Natural killer cell (primary cell): ENCODE data around the gene PERCC1. TPM values are rescaled to one million over a fixed set of nuclear protein-coding genes. Genes with fewer than 3 reads are reported as not detected.
A peak's percentile ranks its signal among the peaks of the same experiment; 100 is the strongest.

Experiments
- ATAC-seq, 3 donors: fragments of 150-1000 bp in 2 of 3; fragments of 200-7000 bp in 1 of 3; cut with Tn5 transposase; 1 replicate in 1 of 3; 2 replicates in 2 of 3; pipeline ENCODE4 v1.10.0; 2021; ENCODE audit warnings: mild to moderate bottlenecking in 2 of 3, moderate library complexity in 2 of 3
- DNase-seq, 2 donors: peaks; one replicate each; pipeline versions ENCODE4 v3.0.0 to v3.0.0-alpha.2; 2013 to 2021; ENCODE audit warnings: mixed read lengths in 1 of 2
- H3K27ac ChIP-seq: one replicate; pipeline ENCODE4 v1.5.1; 2013; ENCODE audit warnings: mild to moderate bottlenecking, low read length
- H3K27me3 ChIP-seq: one replicate; pipeline ENCODE4 v1.6.1; 2013; ENCODE audit warnings: low read length; ENCODE audit not compliant: control insufficient read depth, insufficient read depth
- H3K36me3 ChIP-seq: one replicate; pipeline ENCODE4 v1.6.1; 2013; ENCODE audit warnings: low read length; ENCODE audit not compliant: control insufficient read depth, insufficient read depth
- H3K4me1 ChIP-seq: one replicate; pipeline ENCODE4 v1.6.1; 2013; ENCODE audit warnings: low read length; ENCODE audit not compliant: control insufficient read depth, insufficient read depth
- H3K4me3 ChIP-seq: one replicate; pipeline ENCODE4 v1.5.1; 2013; ENCODE audit warnings: low read length
- H3K9me3 ChIP-seq: one replicate; pipeline ENCODE4 v1.6.1; 2013; ENCODE audit warnings: low read length; ENCODE audit not compliant: control insufficient read depth, insufficient read depth
- H3K27ac Mint-ChIP-seq, 2 donors: one replicate each; pipeline ENCODE4 v1.8.0; 2022; ENCODE audit warnings: mild to moderate bottlenecking in 2 of 2, mixed read lengths in 2 of 2, moderate library complexity in 1 of 2
- H3K27me3 Mint-ChIP-seq, 2 donors: one replicate each; pipeline ENCODE4 v1.8.0; 2022; ENCODE audit warnings: low read depth in 2 of 2, mixed read lengths in 2 of 2
- H3K36me3 Mint-ChIP-seq: one replicate; pipeline ENCODE4 v1.8.0; 2022; ENCODE audit warnings: mixed read lengths
- H3K4me1 Mint-ChIP-seq, 2 donors: one replicate each; pipeline ENCODE4 v1.8.0; 2022; ENCODE audit warnings: mixed read lengths in 2 of 2
- H3K4me3 Mint-ChIP-seq: one replicate; pipeline ENCODE4 v1.8.0; 2022; ENCODE audit warnings: mild to moderate bottlenecking, moderate library complexity, mixed read lengths
- H3K9me3 Mint-ChIP-seq, 2 donors: one replicate each; pipeline ENCODE4 v1.8.0; 2022; ENCODE audit warnings: mixed read lengths in 2 of 2
- WGBS: methylation state at CpG from one replicate; pipeline ENCODE4 v1.1.7; 2013; ENCODE audit warnings: missing lambda C conversion rate; ENCODE audit not compliant: insufficient coverage; 5-methylcytosine and 5-hydroxymethylcytosine counted together
- intact Hi-C: fragments of 100-400 bp; cut with micrococcal nuclease; formaldehyde crosslinking; loops from one replicate; pipeline ENCODE4 v1.14.2; 2022
- total RNA-seq, 4 donors: library from RNA; stranded (reverse); fragments of 120-200 nt in 1 of 4; gene quantifications; one replicate each; pipeline versions ENCODE4 v1.2.3 to v1.2.4, GENCODE V29; 2013 to 2022
- TF ChIP-seq, protein P1 (sequence below): fragments of 200-600 bp; IDR thresholded peaks from one replicate; pipeline ENCODE4 v1.8.0; 2022; ENCODE audit warnings: antibody characterized with exemption

The PERCC1 gene
- under 1 TPM; 0.68 to 0.96 (median 0.83) TPM for total RNA-seq
- total RNA-seq (2013) = 0.18 TPM

DNA sequence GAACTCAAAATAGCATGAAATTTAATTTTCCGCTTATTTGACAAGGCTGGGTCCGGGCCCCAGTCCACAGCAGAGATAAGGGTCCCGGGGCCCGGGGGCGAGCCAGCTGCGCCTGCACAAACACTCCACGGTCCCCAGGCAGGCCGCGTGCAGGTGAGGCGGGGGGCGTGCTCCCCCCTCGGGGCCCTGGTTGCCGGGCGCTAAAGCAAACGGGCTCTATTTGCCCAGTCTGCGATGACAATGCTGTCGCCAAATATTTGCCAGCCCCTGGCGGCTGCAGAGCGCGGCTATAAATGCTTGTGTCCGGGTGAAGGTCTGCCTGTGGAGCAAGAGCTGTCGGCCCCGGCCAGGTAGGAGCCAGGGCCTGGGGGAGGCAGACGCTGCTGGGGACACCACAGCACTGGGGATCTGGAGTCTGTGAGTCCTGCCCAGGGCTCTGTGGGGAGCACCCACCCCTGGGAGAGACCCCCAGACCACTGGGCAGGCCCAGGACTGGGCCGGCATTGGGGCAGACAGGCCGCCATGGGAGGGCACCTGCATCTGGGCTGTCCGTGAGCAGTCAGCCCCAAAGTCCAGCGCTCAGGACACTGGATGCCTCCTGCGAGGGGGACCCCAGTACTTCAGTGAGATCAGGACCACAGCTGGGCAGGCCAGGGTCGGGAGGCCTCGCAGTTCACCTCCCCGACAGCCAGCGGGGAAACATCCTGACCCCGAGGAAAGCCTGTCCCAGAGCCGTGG is at the start of gene PERCC1:
TSS of gene PERCC1 (plus strand) at position 320 of the 738 bp plus-strand sequence. CDS start 1,516 bp downstream, outside the sequence.
- no peak for ATAC-seq
- no peak for DNase-seq
- peaks cover 0 to 7% of the 10 kb centered on the region in 2 donors for H3K4me1 Mint-ChIP-seq
- no peak within 1 kb of the TSS for H3K4me3 ChIP-seq
- intact Hi-C loops = no loop called here
- peak within 1 kb of the TSS in 1 of 2 donors; percentile 78 for H3K27ac Mint-ChIP-seq
- H3K36me3 Mint-ChIP-seq = no peaks in the 10 kb centered on the region
- H3K27me3 Mint-ChIP-seq = no peaks in the 10 kb centered on the region
- no peaks in the 10 kb centered on the region for H3K9me3 ChIP-seq
- H3K27me3 ChIP-seq = no peaks in the 10 kb centered on the region
- H3K4me1 ChIP-seq = peaks cover 41% of the 10 kb centered on the region
- H3K4me3 Mint-ChIP-seq = peak within 1 kb of the TSS; percentile 59
- TF ChIP-seq, protein P1, sequence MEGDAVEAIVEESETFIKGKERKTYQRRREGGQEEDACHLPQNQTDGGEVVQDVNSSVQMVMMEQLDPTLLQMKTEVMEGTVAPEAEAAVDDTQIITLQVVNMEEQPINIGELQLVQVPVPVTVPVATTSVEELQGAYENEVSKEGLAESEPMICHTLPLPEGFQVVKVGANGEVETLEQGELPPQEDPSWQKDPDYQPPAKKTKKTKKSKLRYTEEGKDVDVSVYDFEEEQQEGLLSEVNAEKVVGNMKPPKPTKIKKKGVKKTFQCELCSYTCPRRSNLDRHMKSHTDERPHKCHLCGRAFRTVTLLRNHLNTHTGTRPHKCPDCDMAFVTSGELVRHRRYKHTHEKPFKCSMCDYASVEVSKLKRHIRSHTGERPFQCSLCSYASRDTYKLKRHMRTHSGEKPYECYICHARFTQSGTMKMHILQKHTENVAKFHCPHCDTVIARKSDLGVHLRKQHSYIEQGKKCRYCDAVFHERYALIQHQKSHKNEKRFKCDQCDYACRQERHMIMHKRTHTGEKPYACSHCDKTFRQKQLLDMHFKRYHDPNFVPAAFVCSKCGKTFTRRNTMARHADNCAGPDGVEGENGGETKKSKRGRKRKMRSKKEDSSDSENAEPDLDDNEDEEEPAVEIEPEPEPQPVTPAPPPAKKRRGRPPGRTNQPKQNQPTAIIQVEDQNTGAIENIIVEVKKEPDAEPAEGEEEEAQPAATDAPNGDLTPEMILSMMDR = no peak
- H3K36me3 ChIP-seq = no peaks in the 10 kb centered on the region
- WGBS = 66% methylated on average over 35 of the region's 35 CpGs
- no peaks in the 10 kb centered on the region for H3K9me3 Mint-ChIP-seq
- H3K27ac ChIP-seq = no peak within 1 kb of the TSS

DNA sequence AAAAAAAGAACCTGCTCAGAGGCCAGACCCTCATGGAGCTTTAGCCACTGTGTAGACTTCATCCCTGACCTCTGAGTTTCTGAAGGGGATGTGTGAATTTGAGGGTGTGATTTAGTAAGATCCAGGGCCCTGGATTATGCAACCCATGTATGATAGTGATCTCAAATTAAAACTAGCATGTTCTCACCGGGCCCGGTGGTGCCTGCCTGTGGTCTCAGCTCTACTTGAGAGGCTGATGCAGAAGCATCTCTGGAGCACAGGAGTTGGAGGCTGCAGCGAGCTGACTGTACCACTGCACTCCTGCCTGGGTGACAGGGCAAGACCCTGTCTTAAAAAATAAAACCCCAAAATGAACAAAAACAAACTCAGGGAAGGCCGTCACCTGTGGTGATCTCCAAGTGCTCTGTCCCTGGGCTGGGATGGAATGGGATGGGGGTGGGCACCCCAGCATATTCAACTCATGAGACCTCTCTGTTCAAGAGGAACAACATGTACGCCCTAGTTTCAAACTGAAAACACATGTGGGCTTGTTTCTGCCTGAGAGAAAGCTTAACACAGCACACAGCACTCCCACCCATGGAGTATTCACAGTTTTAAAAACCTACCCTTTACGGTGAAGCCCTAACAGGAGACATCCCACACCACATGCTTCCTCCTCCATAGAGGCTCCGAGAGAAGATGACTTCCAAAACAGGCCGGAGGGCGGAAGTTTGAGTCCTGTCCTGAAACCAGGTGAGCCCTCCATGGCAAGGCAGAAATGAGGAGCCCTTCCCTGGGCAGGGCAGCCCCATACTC is 49.1 kb upstream of the PERCC1 start:
- TF ChIP-seq, protein P1 = no peak
- no peaks in the 10 kb centered on the region for H3K9me3 Mint-ChIP-seq
- no peaks in the 10 kb centered on the region for H3K36me3 Mint-ChIP-seq
- H3K4me1 ChIP-seq = peaks cover 19% of the 10 kb centered on the region
- WGBS = 82% methylated on average over 8 of the region's 9 CpGs
- no peaks in the 10 kb centered on the region for H3K27me3 Mint-ChIP-seq
- H3K27me3 ChIP-seq = no peaks in the 10 kb centered on the region
- H3K9me3 ChIP-seq = no peaks in the 10 kb centered on the region
- peaks cover 6 to 23% of the 10 kb centered on the region in 2 donors for H3K4me1 Mint-ChIP-seq
- intact Hi-C loops = no loop called here
- H3K36me3 ChIP-seq = peaks cover 22% of the 10 kb centered on the region
- H3K4me3 ChIP-seq = no peak overlapping the region
- H3K4me3 Mint-ChIP-seq = no peak overlapping the region
- no peak for DNase-seq
- no peak overlapping the region for H3K27ac ChIP-seq
- no peak for ATAC-seq
- no peak overlapping the region for H3K27ac Mint-ChIP-seq

DNA sequence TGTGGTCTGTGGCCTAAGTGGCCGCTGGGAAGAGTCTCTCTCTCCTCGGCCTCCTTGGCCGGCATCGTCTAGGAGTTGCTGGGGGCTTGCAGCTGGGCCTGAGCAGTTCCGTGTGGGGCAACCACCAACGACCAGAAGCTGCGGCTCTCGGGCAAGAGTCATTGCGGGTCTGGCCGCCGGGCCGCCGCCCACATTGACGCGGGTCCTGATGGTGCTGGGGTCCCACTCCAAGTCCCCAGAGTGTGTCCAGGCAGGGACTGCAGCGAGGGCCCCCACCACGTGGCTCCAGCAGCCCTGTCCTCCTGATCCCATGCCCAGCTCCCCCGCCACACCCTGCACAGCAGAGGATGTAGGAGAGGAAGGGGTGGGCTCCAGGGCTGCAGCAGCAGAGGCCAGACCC is 47.3 kb upstream of the PERCC1 start:
- peaks cover 14% of the 10 kb centered on the region for H3K4me1 ChIP-seq
- Mint-ChIP-seq H3K4me3 (no peak overlapping the region), H3K27ac (no peak overlapping the region), H3K4me1 (peaks cover 5 to 16% of the 10 kb centered on the region in 2 donors), H3K27me3 (no peaks in the 10 kb centered on the region), H3K36me3 (no peaks in the 10 kb centered on the region), H3K9me3 (no peaks in the 10 kb centered on the region)
- H3K27me3 ChIP-seq = no peaks in the 10 kb centered on the region
- ATAC-seq (no peak), DNase-seq (no peak)
- WGBS = 93% methylated on average over 18 of the region's 18 CpGs
- H3K27ac ChIP-seq = no peak overlapping the region
- TF ChIP-seq, protein P1 = no peak
- no peak overlapping the region for H3K4me3 ChIP-seq
- no peaks in the 10 kb centered on the region for H3K9me3 ChIP-seq
- intact Hi-C loops = no loop called here
- H3K36me3 ChIP-seq = peaks cover 29% of the 10 kb centered on the region
